GM12892 (cell line): ENCODE measurements around the gene EXOC4.

Experiments used
- POLR2A ChIP-seq: IDR thresholded peaks from 2 replicates; pipeline ENCODE4 v1.6.1; 2011; ENCODE audit warnings: low read depth, low read length, control low read depth
- POLR2AphosphoS5 ChIP-seq: IDR thresholded peaks from 2 replicates; pipeline ENCODE4 v1.6.1; 2011; ENCODE audit warnings: low read depth, low read length, control low read depth
- TAF1 ChIP-seq: IDR thresholded peaks from 2 replicates; pipeline ENCODE4 v1.6.1; 2011; ENCODE audit warnings: low read depth, mild to moderate bottlenecking, control low read depth, low read length, borderline replicate concordance

DNA sequence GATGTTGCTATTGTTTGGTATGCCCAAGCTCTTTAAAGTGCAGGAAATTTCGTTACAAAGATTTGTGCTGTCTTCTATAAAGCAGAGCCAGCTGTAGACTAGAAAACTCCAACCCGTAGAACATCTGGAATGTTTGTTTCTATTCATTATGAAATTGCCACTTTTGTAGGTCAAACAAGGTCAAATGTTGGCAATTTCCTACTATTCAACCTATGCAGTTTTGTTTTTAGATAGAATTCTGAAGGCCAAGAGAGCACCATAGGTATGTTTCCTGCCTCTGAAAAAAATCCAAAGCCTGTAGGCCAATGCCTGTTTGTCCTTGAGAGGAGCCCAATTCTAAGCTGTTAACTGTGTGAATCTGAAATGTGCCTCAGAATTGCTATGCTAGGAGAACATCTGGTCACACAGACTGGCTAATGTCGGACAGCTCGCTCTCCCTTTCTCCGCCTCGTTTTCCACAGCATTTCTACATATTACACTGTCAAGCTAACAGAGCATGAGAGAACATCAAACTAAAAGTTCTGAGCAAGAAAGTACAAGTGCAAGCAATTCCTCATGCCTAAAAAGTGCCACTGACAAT lies 607.1 kb downstream of the EXOC4 start:
- no peak for TF ChIP-seq TAF1
- no peak for TF ChIP-seq POLR2A
- TF ChIP-seq POLR2AphosphoS5, result no peak
